HFF-Myc (cell line): ENCODE data around the gene SBNO1.

ENCODE experiments used
- DNase-seq: peaks from one replicate; pipeline ENCODE4 v3.0.0-alpha.2; 2011; ENCODE audit warnings: low read depth; ENCODE audit errors: extremely low read depth
- H3K4me3 ChIP-seq: replicated peaks from 2 replicates; pipeline ENCODE4 v1.5.1; 2011; ENCODE audit warnings: low read depth, mild to moderate bottlenecking, control low read depth, low read length
- CTCF ChIP-seq: IDR thresholded peaks from 2 replicates; pipeline ENCODE4 v1.5.1; 2012; ENCODE audit warnings: mild to moderate bottlenecking, low read depth, low read length, control low read depth; ENCODE audit errors: missing control alignments

The SBNO1 gene

GRCh38 chr12:123393747-123394146 lies 29.1 kb upstream of the SBNO1 start:
- no peak for TF ChIP-seq CTCF
- no peak overlapping the region for H3K4me3 ChIP-seq
- no peak for DNase-seq

GRCh38 chr12:123391546-123392343 lies 27.1 kb upstream of the SBNO1 start:
- TF ChIP-seq CTCF: no peak
- no peak for DNase-seq
- H3K4me3 ChIP-seq: 0 out of 2 replicates have a peak overlapping the region, but pooled peaks have one; percentile 66

GRCh38 chr12:123390498-123391426 lies 26.1 kb upstream of the SBNO1 start:
- no peak for DNase-seq
- H3K4me3 ChIP-seq: peak overlapping the region; percentile 66
- TF ChIP-seq CTCF: no peak

GRCh38 chr12:123389560-123390351 lies 25.1 kb upstream of the SBNO1 start:
- H3K4me3 ChIP-seq: peak overlapping the region; percentile 66
- TF ChIP-seq CTCF: no peak
- DNase-seq: no peak

- peak overlapping the region; percentile 66 for H3K4me3 ChIP-seq
- DNase-seq: no peak
- TF ChIP-seq CTCF: no peak
These were observed 24.4 kb upstream of the SBNO1 start for GRCh38 chr12:123388951-123389559.

- no peak for TF ChIP-seq CTCF
- DNase-seq: no peak
- peak overlapping the region; percentile 51 for H3K4me3 ChIP-seq
These were observed 23.7 kb upstream of the SBNO1 start for GRCh38 chr12:123388177-123388950.
